GM19468 (cell line): Measurements from ENCODE around the gene DNAJB4.

Source experiments
- ATAC-seq: cut with Tn5 transposase; IDR thresholded peaks from one replicate; pipeline ENCODE4 v1.9.1; 2021; ENCODE audit warnings: mild to moderate bottlenecking, moderate library complexity, moderate number of reproducible peaks; ENCODE audit not compliant: unreplicated experiment; ENCODE audit errors: extremely low read depth

The DNAJB4 gene

GRCh38 chr1:78033797-78034172 lies 29.0 kb downstream of the DNAJB4 start:
- no peak for ATAC-seq

GRCh38 chr1:78035121-78035520 lies 30.4 kb downstream of the DNAJB4 start:
- ATAC-seq: no peak

GRCh38 chr1:78036450-78036849 lies 31.7 kb downstream of the DNAJB4 start:
- ATAC-seq: no peak

- no peak for ATAC-seq
Observed at GRCh38 chr1:78038071-78038470, 33.3 kb downstream of the DNAJB4 start.

DNA sequence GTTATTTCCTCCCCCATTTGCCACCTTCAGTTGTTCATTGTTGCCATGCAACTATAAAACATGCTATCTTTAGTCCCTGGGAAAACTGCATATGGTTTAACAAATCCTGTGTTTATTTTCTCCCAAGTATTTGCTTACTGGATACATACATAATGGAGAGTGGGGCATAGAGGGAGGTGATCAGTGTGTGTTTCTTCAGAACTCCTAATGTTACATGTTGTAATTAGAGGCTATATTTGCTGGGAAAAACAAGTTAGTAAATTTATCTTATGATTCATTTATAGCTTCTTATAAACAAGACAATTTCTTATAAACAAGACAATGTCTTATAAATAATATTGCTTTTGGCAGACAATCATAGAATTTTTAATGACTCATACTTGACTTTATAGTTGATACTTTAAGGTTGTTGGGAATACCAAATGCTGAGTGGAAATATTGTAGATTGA lies 33.8 kb downstream of the DNAJB4 start:
- ATAC-seq: no peak

DNA sequence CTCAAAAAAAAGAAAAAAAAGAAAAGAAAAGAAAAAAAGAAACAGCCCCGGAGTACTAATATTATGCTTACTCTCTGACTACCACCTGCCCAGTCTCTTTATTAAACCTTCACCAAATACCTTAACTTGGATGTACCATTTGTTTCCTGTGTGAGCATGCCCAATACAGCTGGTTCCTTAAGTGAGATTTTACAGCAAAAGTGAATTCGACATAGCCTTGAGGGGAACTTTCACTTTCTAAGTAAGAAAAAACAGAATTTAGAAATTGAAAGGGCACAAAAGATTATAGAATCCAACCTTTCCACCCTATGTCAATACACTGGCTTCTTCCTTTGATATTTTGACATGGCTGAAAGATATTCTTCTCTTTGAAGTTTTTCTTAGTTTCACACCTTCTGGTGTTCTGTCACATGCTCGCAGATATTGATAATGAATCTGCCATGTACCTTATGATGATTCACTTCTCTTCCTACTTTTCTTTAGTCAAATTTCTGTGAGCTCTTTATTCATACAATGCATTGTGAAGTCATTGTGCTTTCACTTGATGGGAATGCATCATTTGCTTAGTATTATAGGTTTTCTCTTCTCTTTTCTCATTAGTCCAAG lies 35.8 kb downstream of the DNAJB4 start:
- ATAC-seq: no peak

- ATAC-seq: no peak
Observed at GRCh38 chr1:78043436-78043835, 38.7 kb downstream of the DNAJB4 start.

DNA sequence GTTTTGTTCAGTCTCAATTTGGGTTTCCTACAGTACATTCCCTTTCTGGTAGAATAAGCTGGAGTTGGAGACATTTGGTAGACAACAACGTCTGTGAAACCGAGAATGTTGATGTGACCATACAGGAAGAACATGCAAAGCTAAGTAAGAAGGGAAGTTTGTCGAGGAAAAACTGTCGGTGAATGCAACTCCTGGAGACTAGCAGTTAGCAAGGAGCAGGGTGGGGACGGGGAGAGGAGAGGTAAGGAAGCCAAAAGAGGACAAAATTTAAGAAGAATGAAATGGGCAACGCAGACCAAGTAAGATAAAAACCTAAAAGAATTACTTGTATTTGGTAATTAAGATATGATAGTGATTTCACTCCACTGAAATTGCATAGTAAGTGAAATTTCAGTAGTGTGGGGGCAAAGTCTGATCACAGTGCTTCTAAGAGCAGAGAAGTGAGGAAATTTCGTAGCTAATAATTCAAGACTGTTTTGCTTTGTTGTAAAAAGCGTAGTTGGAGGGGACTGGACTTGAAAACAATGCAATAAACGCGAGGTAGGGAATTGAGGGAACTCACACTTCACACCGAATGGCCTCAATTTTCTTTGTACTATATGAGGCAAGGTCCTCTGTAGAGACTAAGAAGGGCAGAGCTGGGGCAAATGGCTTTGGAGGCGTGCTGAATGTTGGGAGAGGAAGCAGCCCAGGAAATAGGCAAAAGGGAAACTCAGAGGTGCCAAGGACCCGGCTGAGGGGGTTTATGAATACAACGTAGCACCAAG lies 40.2 kb downstream of the DNAJB4 start:
- ATAC-seq: no peak

GRCh38 chr1:78045563-78045925 lies 40.8 kb downstream of the DNAJB4 start:
- no peak for ATAC-seq

GRCh38 chr1:78045926-78046778 lies 41.4 kb downstream of the DNAJB4 start, which contains the start of gene GIPC2:
GIPC2 (plus strand) TSS chr1:78045966; CDS start chr1:78046095, 129 bp downstream.
- no peak for ATAC-seq

DNA sequence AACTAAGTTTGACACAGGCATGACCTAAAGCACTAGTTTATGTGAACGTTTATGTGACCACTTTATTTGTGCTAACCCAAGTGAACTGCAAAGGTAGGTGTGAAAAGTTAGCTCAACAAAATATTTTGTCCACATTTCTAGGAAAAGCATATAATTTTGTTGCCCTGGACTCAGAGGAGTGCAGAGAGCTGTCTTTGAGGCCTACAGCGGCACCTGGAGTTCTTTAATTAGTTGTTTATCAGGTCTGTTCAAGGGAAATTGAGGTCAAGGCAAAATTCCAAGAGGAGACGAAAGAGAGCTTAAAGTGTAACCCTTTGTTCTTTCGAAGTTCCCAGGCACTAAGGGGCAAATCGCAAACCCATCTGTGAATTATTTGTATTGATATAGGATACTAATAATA lies 42.4 kb downstream of the DNAJB4 start:
- ATAC-seq: no peak

DNA sequence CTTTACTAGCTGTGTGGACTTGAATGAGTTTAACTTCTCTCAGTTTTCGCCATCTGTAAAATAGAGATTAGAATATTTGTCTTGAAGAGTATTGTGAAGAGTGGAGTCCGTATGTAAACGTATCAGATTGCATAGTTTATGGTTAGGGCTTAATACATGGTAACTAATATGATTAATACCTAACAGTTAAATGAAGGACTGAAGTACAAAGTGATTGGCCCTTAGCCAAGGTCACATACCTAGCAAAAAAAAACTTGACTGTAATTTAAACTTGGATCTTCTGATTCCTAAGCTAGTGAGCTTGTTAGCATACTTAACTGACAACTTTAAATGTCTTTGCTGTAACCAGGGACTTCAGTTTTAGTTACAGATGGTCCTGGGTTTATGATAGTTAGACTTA lies 42.9 kb downstream of the DNAJB4 start:
- ATAC-seq: no peak

- ATAC-seq: no peak
Observed at GRCh38 chr1:78048446-78048845, 43.7 kb downstream of the DNAJB4 start.

- no peak for ATAC-seq
Observed at GRCh38 chr1:78049396-78049795, 44.7 kb downstream of the DNAJB4 start.

DNA sequence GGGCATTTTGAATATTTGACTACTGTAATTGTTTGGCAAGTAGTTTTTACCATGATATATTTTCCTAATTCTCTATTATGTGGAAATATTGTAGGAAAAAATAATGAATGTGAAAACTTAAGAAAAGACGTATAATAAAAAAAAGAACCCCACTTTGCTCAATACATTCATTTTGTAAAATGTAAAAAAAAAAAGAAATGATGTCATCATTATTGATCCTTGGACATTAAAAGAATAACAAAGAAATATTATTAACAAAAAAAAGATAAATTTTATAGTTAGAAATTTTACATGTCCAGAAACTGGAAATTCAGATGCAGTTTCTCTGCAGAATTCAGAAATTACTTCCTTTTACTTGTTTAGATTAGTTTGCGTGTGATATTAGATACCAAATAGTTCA lies 46.3 kb downstream of the DNAJB4 start:
- ATAC-seq: no peak

DNA sequence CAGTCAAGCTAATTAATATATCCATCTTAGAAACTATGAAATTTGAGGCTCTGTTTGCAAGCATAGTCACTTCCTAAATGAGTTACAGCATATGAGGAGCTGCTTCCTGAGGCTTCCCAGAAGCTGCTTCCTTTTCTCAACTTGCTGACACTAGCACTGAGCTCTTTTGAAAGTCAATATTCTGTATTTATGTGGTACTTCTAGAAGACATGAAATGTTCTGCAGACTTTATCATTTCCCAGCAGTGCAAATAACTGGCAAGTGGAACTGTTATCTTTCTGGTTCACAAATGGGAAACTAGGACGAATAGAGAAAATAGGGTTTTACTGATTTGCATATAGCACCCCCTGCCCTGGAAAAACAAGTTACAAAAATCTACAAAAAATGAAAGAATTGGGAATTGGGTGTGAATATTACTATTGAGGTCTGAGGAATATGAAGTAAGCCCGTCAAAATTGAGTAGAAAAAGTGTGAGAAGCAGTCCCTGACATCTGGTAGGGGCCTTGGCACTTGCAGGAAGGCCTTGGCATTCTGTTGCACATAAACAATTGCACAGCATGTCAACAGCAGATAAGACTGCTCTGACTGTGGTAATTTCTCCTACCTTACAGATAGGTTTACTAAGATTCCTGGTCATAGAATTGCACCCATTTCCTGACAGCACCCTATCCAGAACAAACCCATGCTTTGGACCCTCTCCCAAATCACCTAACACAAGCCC lies 48.1 kb downstream of the DNAJB4 start:
- ATAC-seq: no peak

GRCh38 chr1:78053498-78053897 lies 48.8 kb downstream of the DNAJB4 start:
- no peak for ATAC-seq

DNA sequence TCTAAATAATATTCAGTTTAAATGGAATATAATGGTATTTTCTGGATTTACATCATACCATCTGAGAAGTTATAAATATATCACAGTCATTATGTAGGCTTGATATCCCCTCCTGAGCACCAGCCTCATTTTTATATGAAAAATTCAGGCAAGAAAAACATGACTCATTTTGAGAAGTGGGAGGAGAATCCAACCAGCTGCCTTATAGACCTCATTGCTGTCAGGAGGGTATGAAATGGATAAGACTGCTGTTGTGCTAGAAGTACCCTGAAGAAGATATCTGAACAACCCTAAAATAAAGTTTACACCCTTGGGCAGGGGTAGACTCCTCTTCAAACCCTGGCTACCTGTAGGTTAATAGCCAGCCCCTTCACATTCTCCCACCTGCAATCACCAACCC lies 49.8 kb downstream of the DNAJB4 start:
- no peak for ATAC-seq

- no peak for ATAC-seq
Observed at GRCh38 chr1:78054972-78055371, 50.2 kb downstream of the DNAJB4 start.

GRCh38 chr1:78055565-78056132 lies 50.9 kb downstream of the DNAJB4 start:
- no peak for ATAC-seq
